AG20443 (cell line): ENCODE data around the gene DCDC2.
A peak's percentile ranks its signal among the peaks of the same experiment; 100 is the strongest.
"Not testable (repeated sequence)": the region's sequence is repeated elsewhere in the genome, so short reads cannot be mapped to it uniquely, and the experiment has no call there.

Source experiments
- DNase-seq: peaks from one replicate; pipeline ENCODE4 v3.0.0; 2012; ENCODE audit warnings: low spot score, mixed read lengths

The DCDC2 gene

DNA sequence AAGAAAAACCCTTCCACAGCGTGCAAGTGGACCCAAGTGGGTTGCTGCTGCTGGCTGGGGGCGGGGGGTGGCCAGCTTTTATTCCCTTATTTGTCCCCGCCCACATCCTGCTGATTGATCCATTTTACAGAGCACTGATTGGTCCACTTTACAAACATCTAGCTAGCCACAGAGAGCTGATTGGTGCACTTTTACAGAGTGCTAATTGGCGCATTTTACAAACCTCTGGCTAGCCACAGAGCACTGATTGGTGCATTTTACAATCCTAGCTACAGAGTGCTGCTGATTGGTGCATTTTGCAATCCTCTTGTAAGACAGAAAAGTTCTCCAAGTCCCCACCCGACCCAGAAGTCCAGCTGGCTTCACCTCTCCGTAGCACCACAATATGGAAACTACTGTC is 99.6 kb downstream of the DCDC2 start:
- DNase-seq, result not testable (repeated sequence)

DNA sequence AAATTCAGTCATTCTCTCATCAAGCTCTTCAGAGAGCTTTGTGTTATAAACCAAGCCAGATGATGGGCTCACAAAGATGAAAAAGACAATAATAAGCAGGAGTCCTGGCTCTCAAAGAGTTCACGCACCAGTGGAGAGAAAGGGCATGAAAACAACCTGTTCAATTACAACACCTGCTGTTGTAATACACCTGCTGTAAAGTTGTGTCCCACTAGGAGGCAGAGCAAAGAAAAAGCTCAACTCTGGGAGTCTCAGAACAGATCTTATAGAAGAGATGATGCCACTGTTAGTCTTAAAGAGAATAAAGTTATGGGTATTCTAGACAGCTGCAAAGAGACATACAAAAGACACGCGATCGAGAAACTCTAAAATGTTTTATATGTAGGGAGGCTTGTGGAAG is 100.6 kb downstream of the DCDC2 start:
- DNase-seq, result no peak

DNA sequence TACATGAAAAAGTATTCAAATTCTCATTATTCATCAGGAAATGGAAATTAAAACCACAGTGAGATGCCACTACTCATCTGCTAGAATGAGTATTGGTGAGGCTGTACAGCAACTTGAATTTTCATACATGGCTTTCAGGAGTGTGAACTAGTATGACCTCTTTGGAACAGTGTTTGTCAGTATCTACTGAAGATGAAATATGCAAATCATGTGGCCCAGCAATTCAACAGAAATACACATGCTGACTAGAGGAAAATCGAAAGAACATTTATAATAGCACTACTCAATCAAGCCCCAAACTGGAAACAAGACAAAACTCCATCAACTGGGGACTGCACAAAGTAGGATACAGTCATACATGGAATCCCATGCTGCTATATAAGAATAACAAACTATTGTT is 102.2 kb downstream of the DCDC2 start:
- no peak for DNase-seq

DNA sequence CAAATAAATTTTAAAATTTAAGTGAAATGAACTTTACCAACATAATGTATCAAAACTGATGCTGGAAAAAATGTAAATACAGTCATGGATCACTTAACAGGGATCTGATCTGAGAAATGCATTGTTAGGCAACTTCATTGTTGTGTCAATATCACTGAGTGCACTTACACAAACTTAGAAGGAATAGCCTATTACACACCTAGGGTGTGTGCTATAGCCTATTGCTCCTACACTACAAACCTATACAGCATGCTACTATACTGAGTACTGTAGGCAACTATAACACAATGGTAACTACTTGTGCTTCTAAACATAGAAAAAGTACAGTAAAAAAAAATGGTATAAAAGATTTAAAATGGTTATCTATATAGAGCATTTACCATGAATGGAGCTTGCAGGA is 104.5 kb downstream of the DCDC2 start:
- no peak for DNase-seq

DNA sequence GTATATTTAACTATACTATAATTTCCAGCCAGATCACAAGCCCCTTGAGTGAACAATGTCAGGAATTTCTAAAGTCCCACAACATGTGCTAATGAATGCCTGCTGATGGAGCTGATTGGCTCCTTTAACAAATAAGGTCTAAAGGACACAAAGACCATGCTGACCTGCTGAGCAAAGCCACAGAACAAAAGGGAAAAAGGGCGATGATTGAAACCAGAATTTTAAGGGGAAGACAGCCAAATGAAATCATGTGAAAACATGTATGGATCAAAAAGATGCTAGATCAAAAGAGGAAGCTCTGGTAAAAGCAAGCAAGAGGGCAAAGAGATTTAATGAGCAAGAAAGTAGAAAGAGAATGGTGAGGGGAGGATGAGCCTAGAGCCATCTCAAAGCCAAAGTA is 105.6 kb downstream of the DCDC2 start:
- DNase-seq, result no peak

DNA sequence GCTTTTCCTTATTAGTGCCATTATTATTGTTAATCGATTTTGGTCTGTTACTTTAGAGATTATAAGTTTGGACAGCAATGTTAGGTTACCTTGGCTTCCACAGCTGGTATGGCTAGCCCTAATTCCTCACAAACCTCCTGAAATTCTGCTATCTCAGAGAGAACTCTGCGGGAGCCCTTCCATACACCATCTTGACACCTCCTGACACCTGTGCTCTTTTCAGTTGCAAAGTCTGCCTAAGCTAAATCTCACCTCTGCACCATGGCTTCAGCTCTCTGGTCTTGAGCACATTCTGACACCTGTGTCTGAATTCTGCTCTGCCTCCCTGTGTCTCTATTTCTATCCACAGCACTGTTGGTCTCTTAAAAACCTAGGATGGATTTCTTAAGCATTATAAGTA is 106.5 kb downstream of the DCDC2 start:
- DNase-seq, result no peak

DNA sequence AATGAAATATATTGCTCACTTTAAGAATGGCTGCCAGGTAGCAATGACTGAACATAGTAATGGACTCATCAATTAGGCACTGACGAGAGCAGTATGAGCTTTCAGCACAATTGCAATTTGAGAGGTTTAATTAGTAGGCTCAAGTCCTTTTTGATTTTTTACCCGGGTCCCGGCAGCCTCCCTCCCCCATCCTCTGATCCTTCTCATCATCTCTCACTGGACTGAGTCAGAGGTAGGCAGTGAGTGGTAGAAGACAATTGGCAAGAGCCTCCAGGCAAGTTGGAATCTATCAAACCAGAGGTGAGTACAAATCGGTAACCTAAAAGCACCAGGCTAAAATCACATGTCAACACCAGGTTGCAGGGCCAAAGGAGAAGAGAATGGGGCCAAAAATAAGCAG is 107.9 kb downstream of the DCDC2 start:
- DNase-seq, result no peak

DNA sequence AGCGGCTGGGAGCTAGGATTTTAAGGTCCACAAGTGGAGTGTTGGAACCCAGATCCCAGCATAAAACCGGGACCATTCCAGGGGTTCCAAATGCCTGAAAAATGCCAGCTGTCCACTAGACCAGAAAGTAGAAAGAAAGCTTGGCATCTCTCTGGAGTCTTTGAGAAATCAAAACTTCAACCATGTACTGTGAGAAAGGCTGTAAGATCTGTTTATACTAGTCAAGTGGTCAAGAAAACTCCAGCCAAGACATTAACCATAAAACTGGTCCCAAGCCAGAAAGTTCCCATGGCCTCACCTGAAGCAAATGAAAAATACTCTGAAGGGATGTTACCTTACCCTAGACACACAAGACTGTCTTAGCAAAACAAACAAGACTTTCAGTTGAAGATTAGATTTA is 112.6 kb downstream of the DCDC2 start:
- DNase-seq, result no peak

DNA sequence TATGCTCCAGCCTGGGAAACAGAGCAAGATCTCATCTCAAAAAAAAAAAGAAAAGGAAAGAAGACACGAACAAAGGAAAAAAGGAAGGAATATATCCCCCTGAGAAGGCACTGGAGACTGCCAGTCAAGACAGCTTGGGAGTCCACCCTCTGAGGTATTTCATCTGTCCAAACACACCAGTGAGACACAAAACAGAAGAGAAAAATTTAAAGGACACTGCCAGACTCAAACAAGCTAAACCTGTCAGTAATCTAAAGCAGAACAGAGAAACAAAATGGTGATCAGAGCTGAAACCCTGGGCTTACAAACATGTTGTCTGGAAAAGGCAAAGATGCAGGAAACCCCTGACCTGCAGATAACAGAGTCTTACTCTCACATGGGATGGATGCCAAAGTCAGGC is 114.9 kb downstream of the DCDC2 start:
- DNase-seq, result no peak

DNA sequence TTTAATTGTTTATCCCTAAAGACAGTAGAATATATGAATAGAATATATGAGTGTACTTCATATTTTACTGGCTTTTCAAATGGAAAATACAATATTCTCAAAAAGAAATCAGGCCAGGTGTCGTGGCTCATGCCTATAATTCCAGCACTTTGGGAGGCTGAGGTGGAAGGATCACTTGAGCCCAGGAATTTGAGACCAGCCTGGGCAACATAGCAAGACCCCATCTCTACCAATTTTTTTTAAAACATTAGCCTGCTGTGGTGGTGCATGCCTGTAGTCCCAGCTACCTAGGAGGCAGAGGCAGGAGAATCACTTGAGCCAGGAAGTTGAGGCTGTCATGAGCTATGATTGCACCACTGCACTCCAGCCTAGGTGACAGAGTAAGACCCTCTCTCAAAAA is 116.1 kb downstream of the DCDC2 start:
- not testable (repeated sequence) for DNase-seq

DNA sequence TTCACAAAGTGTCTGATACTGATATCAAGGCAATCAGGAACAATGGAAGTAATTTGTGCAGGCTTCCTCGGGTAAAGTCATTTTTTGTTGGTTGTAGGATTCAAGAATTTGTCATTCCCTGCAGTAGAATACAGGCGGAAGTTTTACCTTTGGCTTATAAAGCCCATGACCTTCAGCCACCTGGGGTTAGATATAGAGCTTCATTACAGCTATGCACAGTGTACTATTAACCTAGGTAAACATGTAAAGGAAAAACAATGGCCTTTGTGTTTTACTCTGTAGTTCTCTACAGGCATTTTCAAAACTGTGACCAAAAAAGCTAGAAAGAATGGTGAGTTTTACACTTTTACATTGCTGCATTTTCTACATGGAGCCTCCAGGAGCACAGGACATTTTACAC is 116.9 kb downstream of the DCDC2 start:
- no peak for DNase-seq

DNA sequence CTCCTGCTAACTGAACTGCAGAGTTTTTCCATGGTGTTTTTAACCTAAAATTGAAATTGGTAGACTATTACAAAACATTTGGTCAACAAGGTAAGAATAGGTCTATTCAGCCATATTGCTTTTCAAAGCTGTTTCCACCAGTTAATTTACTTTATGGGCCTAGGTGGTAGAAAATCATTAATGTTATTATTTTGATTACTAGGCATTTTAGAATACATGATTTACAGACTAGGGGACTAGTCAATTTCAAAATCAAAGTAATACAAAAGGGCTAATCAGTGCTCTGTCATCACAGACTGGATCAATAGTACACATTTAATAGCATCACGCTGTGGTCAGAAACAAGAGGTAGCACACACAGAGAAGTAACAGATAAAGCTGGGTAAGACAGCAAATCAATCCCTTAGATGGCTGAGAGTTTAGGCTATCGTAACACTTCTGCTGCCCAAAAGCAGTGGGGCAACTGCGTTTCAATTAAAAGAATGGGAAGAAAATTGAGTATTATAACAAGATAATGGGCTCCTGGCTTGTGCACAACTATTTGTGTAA is 117.4 kb downstream of the DCDC2 start:
- DNase-seq, result no peak

DNA sequence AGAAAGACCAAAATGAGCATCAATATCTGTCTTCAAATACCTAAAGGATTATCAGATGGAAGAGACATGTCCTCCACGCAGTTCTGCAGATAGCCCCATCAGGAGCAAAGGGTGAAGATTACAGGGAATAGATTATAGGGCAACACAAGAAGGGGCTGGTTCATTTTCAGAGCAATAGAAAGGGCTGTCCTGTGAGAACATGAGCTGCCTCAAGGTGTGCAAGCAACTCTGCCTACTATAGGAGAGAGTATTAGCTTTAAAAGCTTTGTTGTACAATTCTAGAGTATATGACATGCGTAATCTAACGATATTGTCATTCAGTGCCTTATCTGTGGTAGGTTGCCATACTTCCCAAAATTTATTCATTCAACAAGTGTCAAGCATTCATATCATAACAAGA is 119.2 kb downstream of the DCDC2 start:
- DNase-seq, result no peak

DNA sequence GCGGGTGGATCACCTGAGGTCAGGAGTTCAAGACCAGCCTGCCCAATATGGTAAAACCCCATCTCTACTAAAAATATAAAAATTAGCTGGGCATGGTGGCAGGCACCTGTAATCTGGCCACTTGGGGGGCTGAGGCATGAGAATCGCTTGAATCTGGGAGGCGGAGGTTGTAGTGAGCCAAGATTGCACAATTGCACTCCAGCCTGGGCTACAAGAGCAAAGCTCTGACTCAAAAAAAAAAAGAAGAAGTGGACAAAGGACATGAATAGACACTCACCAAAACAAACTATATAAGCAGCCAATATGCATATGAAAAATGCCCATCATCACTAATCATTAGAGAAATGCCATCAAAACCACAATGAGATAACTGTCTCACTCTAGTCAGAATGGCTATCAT is 121.1 kb downstream of the DCDC2 start:
- not testable (repeated sequence) for DNase-seq

DNA sequence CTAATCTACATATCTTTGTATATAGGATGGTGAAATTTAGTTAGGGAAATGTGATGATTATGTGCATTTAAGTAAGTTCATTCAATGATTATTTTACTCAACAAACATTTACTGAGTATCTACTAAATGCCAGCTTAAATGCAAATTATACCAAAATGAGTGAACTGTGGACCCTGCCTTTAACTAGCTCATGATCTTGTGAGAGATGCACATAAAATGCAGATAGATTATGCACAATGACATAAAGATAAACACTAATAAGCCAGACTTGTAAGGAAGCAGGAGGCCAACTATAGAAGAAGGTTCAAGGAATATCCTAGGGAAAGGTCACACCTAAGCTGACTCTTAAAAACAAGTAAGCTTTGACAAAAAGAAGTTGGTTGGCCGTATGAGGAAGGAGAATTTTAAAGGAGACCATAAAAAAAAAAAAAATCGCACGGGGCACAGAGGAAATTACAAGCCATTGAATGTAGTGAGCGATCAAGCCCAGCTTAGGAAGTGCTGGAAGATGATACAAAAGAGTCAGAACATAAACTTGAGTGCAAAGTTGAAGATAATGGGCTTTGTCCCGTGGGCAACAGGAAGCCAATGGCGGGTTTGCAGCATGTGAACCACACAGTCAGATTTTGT is 123.9 kb downstream of the DCDC2 start:
- no peak for DNase-seq

DNA sequence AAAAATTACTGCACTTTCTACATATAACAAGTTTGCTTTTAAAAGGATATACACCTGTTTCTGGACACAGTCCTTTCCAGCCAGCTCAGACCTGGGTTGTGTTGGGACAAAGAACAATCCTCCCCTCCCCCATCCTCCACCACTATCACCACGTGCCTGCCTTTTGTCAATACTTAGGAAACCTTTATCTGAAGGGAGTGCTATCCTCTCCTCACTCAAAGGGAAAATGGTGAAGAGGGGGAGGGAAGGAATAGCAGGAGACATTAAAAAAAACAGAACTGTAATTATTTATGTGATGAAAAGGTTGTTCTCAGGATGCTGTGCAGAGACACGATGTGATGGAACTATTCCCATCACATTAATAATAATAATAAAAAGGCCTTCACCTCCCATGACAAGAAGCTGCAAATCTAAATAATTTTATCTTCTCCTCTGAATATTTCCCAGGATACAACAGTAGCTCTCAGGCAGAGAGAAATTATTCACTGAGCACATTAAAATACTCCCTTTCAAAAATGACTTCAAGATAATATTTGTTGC is 126.4 kb downstream of the DCDC2 start:
- no peak for DNase-seq

DNA sequence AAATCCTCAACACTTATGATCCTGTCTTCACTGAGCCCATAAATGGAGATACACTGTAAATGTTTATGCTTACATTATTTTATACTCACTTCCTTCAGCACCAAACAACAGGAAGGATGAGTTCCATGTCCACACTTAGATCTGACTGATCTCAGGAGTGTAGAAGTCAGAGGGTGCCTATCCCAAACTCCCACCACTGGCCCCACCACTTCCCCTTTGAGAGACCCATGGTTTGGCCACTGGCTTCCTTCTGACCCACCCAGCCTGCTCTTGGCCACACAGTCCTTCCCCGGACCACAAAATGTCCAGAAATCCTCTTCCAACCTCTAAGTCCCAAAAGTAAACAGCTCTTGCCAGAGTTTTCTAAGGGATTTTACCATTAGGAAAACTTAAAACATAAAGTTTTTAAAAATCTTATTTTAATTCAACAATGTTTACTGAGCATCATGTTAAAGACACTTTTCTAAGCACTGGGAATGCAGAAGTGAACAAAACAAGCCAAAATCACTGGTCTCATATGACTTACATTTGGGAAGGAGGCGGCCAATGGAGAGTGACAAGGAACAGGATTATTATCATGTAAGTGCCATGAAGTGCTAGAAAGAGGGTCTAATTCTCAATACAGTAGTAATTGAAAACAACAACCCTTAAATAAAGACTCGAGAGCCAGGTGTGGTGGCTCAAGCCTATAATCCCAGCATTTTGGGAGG is 128.0 kb downstream of the DCDC2 start:
- DNase-seq, result no peak

DNA sequence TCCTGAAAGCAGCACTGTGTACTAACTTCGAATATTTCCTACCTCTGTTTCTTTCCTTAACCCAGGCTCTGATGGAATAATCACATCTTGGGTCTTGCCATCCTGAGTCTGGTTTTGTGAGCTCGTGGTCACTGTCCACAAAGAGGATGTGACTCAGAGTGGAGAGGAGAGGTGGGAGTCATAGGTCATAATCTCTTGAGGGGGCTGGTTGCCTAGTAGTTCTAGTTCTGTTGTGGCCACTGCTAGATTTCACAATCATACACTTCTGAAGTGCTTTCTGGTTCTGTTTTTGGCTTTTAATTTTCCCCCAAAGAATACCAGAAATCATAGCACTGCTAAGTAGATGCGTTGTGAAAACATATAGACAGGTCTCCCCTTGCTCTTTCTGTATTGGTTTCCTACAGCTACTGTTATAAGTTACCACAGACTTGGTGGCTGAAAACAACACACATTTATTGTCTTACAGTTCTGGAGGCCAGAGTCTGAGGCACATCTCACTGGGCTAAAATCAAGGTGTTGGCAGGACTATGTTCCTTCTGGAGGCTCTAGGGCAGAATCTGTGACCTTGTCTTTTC is 129.1 kb downstream of the DCDC2 start:
- DNase-seq, result peak; percentile 60

DNA sequence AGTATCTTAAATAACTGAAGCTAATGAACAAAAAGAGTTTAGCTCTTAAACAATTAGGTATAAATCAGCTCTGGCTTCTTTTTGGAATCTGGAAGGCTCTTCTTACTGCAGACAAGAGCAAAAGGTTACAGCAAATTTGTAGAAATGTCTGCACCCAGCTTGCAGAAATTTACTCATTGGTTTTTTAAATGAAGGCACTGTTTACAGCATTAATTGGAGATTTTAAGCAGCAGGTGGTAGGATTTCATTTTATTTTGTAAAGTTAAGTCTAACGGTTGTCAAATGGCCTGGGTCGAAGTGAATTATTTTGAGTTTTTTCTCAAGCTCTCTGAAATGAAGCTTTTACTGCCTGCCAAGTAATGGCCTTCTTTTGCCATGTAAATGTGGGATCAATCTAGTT is 129.7 kb downstream of the DCDC2 start:
- DNase-seq, result no peak

DNA sequence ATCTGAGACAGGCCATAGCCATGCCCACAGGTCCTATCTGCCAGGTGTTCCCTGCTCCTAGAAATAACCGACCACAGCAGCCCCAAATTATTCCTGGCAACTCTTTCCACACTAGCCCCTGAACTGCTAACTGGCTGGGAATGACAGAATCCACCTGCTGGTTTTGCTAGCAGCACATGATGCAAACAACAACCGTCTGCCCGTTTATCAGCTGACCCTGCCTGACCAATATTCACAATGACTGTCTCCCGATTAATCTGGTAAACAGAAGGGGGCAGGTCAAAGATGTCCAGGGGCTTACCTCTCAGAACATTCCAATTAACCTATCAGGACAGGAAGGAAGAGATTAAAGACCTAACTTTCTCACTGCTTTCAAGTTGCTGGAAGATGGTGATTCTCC is 130.3 kb downstream of the DCDC2 start:
- DNase-seq, result no peak

DNA sequence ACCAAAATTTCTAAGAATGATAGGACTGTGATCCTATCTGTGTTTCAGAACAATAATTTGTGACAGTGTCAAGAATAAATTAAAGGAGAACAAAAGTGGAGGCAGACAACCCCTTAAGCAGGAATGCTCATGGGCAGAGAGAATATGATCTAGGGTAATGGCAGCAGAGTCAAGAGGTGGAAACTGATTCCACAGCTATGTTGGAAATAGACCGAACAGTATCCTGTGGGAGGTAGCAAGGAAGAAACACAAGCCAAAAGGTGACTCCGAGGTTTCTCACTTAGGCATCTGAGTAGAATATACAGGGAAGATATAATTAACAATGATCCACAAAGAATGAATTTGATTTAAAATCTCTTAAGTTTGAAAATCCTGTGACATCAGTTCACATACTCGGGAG is 131.3 kb downstream of the DCDC2 start:
- no peak for DNase-seq

DNA sequence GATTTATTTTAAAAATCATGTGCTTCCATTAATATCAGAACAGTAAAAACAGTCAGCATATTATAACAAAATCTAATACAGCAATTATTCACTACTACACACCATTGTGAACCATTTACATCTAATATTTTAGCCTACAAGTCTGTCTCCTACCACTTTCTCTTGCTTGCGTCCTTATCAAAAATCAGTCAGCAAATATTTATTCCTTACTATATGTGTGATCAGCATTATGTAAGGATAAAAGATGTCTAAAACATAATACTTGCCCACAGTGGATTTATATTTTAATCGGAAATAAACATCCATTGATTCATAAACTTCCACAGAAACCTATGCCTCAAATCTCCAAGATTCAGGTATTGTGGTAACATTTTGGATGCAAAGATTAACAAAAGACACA is 132.0 kb downstream of the DCDC2 start:
- no peak for DNase-seq
